Measurements from ENCODE around the gene HERPUD1. TPM values are rescaled to one million over a fixed set of nuclear protein-coding genes. Genes with fewer than 3 reads are reported as not detected.

The HERPUD1 gene
- total and polyA plus RNA-seq, 9 of the 15 experiments (the other 6 are each of a cell fraction or from before 2014, with no cell fraction given): 14.2 to 60.7 (median 37.4) TPM

DNA sequence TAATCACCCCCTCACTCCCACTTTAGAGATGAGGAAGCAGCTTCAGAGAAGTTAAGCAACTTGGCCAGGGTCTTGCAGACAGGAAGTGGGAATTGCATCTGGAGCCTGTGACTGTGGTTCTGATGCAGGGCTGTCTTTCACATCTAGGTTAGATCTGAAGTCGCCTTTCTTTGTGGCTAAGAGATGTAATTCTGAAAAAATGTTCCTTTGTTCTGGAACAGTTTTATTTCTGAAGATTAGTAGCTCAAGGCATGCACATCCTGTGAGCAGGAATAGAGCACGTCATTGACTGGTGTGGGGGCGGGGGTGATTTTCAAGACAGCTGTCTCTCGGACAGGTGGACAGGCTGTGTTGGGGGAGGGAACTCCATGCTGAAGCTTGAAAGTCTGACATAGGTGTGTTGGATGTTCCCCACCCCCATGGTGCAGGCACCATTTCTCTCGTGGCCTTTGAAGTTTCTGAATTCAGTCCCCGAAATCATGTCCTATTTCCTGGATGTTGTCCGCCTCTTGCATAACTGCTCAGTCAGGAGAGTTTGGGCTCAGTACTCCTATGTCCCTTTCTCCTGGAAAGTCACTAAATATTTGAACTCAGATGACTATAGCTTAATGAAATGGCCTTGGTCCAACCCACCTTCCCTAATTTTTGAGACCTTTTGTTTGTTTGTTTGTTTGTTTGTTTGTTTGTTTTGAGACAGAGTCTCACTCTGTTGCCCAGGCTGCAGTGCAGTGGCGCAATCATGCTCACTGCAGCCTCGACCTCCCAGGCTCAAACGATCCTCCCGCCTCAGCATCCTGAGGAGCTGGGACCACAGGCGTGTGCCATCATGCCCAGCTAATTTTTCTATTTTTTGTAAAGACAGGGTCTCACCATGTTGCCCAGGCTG is 21.0 kb upstream of the HERPUD1 start (continued):
- TF ChIP-seq JUND (IDR thresholded peaks at IDR 0.05; ENCODE audit: borderline replicate concordance, low read depth, low read length) (no peak), JUND (tag; IDR thresholded peaks at IDR 0.05; ENCODE audit: borderline replicate concordance, low read depth, low read length) (no peak), MXD1 (CRISPR knock-in tag; IDR thresholded peaks at IDR 0.05; ENCODE audit: borderline replicate concordance, poor library complexity, severe bottlenecking) (no peak)

DNA sequence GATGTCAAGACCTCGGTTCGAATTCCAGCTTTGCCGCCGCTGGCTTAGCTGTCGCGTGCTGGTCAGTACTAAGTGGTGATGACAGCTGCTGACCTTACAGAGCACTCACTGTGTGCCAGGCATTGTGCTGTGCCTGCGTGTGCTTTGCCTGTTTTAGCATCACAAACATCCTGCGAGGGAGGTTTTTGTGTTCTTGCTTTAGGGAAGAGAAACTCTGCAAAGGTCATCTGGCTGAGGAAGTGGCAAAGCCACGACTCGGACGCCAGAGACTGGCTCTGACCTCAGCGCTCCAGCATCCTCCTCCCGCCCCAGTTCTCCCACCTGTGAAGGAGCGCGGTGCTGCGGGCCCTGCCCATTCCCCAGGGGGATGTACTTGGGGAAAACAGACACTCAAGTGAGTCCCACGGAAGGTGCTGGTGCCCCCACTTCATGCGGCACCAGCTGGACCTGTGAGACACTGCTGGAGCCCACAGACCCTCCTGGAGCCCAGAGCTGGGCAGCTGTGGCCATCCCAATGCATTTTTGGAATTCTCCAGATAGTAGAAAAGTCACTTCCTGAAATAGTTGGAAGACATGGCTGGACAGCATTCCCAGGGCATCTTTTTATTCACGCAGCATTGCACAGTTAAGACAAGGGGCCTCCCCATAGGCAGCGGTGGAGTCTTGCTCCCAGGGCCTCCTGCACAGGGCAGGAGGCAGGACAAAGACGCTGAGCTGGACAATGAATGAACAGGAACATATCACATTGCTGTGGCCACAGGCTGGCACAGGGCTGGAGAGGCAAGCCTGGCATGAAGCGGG is 20.0 kb upstream of the HERPUD1 start:
- Histone ChIP-seq H3K4me3 (no peak overlapping the region), H3K9me1 (ENCODE audit: control insufficient read depth, insufficient read depth, low read length) (peaks cover 5% of the 10 kb centered on the region), H3K4me1 (replicated peaks in 1 of 2; ENCODE audit: control insufficient read depth in 2 of 2, insufficient read depth in 2 of 2, low read length in 2 of 2) (no peaks in the 10 kb centered on the region), H4K20me1 (replicated peaks; ENCODE audit: control insufficient read depth, insufficient read depth, low read length) (peaks cover 4% of the 10 kb centered on the region), H3K9ac (ENCODE audit: insufficient read depth in 1 of 2, low read depth in 2 of 2, low read length in 2 of 2) (no peak overlapping the region), H3K27me3 (ENCODE audit: control insufficient read depth in 2 of 2, insufficient read depth in 2 of 2, low read length in 2 of 2) (peaks cover 45 to 62% of the 10 kb centered on the region in 2 experiments), H3K79me2 (ENCODE audit: control insufficient read depth, insufficient read depth, low read length) (no peaks in the 10 kb centered on the region), H3K27ac (ENCODE audit: extremely low read depth, low read depth, low read length) (no peak overlapping the region), H3K9me3 (replicated peaks; ENCODE audit: control insufficient read depth, insufficient read depth, low read depth, low read length) (no peaks in the 10 kb centered on the region), H3K4me2 (ENCODE audit: insufficient read depth, low read length) (no peak overlapping the region), H3K36me3 (ENCODE audit: control insufficient read depth, insufficient read depth, low read length) (no peaks in the 10 kb centered on the region), H2AFZ (ENCODE audit: low read depth, low read length) (no peak overlapping the region)
- 3% methylated on average over 21 of the region's 22 CpGs for WGBS (ENCODE audit: insufficient coverage, low coverage, missing lambda C conversion rate)
- DNase-seq (ENCODE audit: extremely low read depth in 1 of 4, low spot score in 3 of 4): no peak
- TF ChIP-seq CREM (IDR thresholded peaks at IDR 0.05; ENCODE audit: low read depth) (no peak), CREB3 (tag; conservative IDR thresholded peaks at IDR 0.05; ENCODE audit: low read depth) (no peak), BRD9 (IDR thresholded peaks at IDR 0.05; ENCODE audit: low read depth, partially characterized antibody) (no peak), MAZ (CRISPR knock-in tag; conservative IDR thresholded peaks at IDR 0.05 in 1 of 2, IDR thresholded peaks at IDR 0.05 in 1 of 2) (no peak), MAFF (IDR thresholded peaks at IDR 0.05; ENCODE audit: low read length) (no peak), ATF4 (CRISPR knock-in tag; IDR thresholded peaks at IDR 0.05) (no peak), ZNF212 (CRISPR knock-in tag; IDR thresholded peaks at IDR 0.05) (no peak), BDP1 (IDR thresholded peaks at IDR 0.05; ENCODE audit: insufficient read depth, insufficient read length) (no peak), RCOR1 (IDR thresholded peaks at IDR 0.05; ENCODE audit: borderline replicate concordance in 1 of 2, low read depth in 2 of 2, low read length in 2 of 2) (no peak), ZNF436 (CRISPR knock-in tag; IDR thresholded peaks at IDR 0.05) (no peak)
- TF ChIP-seq, protein P1, sequence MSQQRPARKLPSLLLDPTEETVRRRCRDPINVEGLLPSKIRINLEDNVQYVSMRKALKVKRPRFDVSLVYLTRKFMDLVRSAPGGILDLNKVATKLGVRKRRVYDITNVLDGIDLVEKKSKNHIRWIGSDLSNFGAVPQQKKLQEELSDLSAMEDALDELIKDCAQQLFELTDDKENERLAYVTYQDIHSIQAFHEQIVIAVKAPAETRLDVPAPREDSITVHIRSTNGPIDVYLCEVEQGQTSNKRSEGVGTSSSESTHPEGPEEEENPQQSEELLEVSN (IDR thresholded peaks at IDR 0.05; ENCODE audit: borderline replicate concordance in 1 of 2, extremely low read depth in 1 of 2, insufficient read depth in 1 of 2, insufficient read length in 1 of 2, low read depth in 1 of 2, low read length in 1 of 2, poor library complexity in 1 of 2, severe bottlenecking in 1 of 2): no peak
- ChIA-PET POLR2A (interaction anchor here (0.5 to 4.5 kb wide), 6 partner anchors 15 to 176 kb away, joined by 3 to 40 read pairs (median 3); partner anchors contain the start of gene HERPUD1), CTCF (ENCODE audit: low intra/inter-chr PET ratio) (no interaction called here)
- no peak for FAIRE-seq
- in situ Hi-C loops (cut with MboI): no loop called here
- ATAC-seq: no peak; the same call in 2 of the 3 replicates
- BruUV-seq (replicated peaks): no TSS peak
- intact Hi-C loops (cut with micrococcal nuclease): no loop called here
